NAMALWA (cell line): ENCODE measurements around the gene ERFE.
A peak's percentile ranks its signal among the peaks of the same experiment; 100 is the strongest.
"Not testable (repeated sequence)": the region's sequence is repeated elsewhere in the genome, so short reads cannot be mapped to it uniquely, and the experiment has no call there.

Experiments
- DNase-seq: peaks from one replicate; pipeline ENCODE4 v3.0.0-alpha.2; 2015; ENCODE audit warnings: low spot score

The ERFE gene, protein sequence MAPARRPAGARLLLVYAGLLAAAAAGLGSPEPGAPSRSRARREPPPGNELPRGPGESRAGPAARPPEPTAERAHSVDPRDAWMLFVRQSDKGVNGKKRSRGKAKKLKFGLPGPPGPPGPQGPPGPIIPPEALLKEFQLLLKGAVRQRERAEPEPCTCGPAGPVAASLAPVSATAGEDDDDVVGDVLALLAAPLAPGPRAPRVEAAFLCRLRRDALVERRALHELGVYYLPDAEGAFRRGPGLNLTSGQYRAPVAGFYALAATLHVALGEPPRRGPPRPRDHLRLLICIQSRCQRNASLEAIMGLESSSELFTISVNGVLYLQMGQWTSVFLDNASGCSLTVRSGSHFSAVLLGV

DNA sequence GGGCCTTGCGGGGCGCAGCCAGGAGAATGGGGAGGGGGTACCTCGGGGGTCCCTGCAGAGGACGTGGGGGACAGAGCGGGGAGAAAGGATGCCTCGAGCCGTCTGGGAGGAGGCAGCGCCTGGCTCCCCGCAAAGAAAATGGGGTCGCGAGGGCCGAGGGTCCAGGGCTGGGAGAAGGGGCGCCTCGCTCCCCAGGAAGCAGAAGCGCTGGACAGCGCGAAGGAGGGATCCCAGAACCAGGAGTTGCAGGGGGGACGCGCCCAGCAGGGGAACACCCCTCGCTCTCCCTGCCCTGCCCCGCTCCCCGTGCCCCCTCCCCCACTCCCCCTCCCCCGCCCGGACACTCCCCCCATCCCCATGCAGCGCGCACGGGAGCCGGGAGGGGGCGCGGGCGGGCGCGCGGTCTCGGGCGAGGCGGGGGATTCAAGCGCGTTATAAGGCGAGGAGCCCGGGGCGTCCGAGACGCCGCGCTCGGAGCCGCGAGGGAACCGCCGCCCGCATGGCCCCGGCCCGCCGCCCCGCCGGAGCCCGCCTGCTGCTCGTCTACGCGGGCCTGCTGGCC is at the start of gene ERFE:
ERFE (plus strand) TSS at position 462 of the 562 bp plus-strand sequence; CDS start at position 500, 38 bp downstream.
- DNase-seq = peak; percentile 68

DNA sequence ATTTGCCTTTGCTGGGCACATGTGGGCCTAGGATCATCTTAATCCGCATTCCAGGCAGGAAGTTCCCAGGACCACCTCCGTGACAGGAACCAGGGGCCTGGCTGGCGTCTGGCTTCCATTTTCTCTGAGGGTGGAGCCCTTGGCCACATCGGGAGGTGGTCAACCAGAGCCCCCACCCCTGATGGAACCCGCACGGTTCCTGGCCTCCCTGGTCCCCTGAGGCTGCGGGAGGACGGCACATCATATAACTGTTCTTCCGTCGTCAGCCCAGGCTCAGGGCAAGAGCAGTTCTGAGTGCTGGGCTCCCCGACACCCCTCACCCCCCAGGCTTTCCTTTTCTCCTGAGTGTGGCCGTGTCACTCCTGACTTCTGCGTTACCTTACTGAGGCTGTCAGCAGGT is 45.2 kb upstream of the ERFE start:
- no peak for DNase-seq

DNA sequence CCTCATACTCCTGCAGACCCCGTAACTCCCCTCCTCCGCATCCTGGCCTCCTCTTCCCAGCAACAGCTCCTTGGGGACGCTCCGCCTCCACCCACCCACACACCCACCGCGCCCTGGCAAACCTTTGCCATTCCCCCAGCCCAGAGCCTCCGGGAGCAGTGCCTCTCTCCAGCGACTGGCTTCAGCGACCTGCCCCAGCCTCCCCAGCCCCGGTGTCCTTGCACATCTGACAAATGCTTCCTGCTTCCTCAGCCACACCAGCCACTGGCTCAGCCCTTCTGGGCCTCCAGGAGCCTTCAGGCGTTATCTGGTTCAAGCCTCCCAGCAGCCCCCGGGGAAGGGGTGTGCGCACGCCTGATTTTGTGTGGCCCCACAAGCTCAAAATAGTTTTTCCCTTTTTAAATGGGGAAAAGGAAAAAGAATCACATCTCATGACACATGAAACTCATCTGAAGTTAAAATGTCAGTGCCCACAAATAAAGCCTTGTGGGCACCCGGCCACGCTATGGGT is 44.4 kb upstream of the ERFE start:
- DNase-seq = no peak

DNA sequence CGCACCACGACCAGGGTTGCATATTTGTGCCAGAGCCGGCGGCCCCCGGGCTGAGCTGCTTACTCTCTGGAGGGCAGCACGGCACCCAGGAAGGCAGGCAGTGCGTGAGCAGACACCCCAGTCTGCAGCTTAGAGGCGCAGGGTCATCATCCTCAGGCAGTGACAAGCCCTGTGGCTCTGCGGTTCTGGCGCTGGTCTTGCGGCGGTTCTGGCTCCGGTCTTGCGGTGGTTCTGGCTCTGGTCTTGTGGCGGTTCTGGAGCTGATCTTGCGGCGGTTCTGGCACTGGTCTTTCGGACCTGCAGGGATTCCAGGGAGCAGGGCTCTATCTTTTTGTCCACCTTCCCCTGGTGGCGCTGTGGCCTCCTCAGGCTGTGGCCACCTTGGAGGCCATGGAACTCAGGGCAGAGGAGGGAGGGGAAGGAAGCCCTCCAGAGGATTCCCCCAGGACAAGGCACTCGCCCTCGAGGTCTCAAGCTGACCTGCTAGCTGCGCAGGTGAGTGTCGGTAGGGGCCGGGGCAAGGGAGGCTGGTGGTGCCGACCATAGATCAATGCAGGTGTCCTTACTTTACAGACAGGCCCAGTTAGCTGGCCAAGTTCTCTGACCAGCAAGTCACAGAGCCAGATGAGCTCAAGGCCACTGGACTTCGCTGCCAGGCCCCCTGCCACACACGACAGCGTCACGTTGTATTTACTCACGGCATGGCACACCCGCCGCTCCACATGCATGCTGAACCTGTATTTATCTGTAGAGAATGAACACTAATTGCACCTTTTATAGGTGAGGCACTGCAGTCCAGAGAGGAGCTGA is 43.7 kb upstream of the ERFE start:
- no peak for DNase-seq

DNA sequence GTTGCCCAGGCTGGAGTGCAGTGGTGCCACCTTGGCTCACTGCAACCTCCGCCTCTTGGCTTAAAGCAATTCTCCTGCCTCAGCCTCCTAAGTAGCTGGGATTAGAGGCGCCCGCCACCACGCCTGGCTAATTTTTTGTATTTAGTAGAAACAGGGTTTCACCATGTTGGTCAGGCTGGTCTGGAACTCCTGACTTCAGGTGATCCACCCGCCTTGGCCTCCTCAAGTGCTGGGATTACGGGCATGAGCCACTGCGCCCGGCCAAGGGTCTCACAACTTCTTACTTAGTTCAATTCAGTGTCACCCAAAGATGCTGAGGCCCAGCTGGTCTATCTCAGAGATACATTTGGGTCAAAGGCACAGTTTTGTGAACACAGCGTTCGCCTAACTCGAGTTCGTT is 43.1 kb upstream of the ERFE start:
- not testable (repeated sequence) for DNase-seq

DNA sequence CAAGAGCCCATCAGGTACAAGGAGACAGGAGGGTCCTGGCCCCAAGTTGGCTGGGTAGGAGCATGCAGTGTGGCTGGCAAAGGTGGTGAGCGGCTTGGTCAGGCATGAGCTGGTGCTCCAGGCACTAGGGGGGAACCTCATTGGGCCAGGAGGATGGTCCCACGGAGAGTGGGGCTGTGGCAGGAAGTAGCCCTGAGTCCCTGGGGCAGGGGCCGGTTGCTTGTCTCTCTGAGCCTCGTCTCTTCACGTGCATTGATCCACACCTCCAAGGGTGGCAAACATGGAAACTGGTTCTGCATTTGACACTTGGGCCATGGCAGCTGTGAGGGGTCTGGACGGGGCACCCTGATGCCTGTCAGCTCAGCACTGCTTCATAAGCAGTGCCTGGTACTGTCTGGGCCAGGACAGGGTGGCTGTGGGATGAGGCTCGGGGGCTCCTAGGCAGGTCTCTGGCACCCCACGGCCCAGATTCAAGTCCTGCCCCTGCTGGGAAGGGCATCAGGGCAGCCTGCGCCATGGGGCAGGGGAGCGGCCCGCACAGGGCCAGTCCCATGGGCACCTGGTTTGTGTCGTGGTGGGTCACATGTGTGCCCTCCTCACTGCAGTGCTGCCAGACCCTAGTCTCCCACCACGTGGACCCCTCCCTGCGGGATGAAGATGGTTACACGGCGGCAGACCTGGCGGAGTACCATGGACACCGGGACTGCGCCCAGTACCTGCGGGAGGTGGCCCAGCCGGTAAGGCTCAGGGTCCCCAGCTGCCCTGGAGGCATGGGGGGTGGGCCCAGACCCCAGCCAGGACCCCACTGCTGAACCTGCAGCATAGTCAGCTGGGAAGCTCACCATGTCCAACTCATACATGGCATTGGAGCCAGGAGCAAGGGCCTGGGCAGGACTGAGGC is 42.2 kb upstream of the ERFE start:
- no peak for DNase-seq

DNA sequence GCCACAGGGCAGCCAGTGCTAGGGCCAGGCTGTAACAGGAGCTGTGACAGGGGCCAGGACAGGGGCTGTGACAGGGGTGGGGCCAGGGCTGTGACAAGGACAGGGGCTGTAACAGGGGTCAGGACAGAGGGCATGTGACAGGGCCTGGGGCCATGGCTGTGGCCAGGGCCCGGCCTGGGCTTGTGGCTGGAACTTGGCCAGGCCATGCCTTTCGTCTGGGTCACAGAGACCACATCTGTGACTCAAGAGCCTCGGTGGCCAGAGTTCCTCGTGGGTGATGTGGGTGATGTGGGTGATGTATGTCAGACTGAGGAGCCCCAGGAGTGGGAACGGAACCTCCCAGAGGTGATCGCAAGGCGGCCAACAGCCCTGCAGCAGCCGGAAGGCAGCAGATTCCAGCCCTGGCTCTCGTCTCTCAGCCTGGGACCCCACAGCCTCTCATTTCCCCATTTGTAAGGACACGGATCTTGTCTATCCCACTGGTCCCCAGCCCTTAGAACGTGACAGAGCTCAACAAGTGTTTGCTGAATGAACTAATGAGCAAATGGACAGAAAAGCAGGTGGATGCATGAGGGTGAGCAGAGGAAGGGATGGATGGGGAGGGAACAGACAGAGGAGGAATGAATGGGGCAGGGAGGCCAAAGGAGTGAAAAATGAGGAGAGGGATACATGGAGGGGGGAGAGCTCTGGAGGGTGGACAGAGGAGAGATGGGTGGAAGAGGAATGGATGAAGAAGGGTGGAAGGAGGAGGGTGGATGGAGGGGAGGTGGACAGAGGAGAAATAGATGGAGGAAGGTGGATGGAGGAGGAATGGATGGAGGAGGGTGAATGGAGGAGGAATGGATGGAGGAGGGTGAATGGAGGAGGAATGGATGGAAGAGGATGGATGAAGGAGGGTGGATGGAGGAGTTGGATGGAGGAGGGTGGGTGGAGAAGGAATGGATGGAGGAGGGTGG is 41.3 kb upstream of the ERFE start:
- DNase-seq = no peak

DNA sequence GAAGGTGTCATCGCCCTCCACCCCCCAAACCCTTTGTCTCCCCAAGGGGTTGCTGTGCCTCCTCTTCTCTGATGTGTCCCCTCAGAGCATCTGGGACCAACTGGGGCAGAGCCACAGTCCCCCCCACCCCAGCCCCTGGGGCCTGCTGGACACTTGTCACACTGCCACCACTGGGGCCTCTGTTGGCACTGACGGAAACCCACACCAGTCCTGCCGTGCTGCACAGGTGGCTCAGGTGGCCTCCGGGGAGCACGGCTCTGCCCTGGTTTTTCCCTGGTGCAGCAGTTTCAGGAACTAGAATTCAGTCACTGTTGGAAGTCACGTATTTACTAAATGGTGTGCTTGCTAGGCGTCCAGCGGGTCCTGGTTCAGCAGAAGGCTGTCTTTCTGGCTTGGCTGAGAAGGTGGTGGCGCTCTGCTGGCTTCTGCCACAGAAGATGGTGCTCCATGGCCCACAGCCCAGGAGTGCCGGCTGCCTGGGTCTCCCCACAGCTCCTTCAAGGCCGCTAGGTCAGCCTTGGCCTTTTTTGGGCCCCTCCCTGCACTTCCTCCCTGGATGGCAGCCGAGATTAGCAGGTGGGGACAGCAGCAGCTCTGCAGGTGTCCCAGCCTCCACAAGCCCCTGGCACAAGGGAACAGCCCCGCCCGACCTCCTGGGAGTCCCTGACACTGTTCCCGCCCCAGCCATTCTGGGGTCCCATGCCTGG is 38.9 kb upstream of the ERFE start:
- no peak for DNase-seq

DNA sequence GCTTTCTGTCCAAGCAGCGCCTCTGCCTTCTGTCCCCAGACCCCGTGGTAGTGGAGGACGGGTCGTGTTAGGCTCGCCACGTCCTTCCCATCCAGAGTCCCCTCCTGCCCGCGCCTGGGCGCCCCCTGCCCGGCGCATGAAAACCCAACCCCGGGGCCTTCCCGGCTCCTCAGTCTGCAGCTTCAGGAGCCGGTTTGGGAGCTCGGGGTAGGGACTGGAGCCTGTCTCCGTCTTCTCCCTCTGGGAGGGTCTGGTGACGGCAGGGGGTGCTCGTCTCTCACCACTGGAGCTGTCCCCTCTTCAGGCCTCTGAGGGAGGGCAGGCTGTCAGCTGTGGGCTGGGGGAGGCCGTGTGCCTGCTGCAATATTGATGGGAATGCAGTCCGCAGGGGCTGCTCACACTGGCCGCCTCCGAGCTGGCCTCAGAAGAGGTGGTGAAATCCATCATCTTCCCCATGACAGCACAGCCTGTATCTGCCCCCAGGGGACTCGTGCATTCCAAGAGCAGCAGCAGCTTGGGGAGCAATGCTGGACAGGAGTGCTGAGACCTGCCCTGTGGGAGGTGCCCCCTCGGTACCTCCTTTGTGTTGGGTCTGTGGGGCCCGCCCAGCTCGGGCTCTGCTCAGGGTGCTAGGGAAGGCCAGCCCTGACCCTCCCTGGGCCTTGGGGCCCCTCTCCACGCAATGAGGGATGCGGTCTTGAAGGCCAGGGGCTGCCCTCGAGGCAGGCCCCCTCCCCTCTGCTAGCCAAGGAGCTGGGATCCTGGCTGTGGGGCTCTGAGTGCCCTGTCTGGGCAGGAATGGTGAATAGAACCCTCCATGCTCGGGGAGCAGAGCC is 38.1 kb upstream of the ERFE start:
- DNase-seq = no peak

DNA sequence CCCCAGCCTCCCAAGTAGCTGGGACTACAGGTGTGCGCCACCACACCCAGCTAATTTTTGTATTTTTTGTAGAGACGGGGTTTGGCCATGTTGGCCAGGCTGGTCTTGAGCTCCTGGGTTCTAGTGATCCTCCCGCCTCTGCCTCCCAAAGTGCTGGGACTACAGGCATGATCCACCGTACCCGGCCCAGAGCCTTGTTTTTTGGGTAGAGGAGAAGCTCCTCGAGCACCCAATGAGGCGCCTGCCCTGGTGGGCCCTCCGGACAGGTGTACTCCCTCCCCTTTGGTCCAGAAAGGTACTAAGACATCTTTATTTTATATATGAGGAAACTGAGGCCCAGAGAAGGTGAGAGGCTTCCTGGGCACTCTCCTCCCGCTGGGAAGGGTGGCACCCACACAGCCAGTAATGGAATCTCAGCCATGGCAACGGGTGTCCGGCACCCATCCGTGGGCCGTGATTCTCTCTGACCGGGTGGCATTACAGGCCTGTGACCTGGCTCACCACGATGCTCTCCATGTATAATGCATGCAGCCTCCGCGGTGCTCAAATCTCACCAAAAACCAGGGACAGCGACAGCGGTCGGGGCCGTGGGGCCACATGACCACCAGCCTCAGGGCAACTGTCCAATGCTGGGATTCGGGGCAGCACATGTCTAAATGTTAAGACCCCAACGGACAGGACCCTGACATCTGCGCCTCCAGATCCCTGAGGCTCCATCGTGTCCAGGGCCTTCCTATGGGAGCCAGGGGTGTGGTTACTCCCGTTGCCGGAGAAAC is 37.1 kb upstream of the ERFE start:
- no peak for DNase-seq

DNA sequence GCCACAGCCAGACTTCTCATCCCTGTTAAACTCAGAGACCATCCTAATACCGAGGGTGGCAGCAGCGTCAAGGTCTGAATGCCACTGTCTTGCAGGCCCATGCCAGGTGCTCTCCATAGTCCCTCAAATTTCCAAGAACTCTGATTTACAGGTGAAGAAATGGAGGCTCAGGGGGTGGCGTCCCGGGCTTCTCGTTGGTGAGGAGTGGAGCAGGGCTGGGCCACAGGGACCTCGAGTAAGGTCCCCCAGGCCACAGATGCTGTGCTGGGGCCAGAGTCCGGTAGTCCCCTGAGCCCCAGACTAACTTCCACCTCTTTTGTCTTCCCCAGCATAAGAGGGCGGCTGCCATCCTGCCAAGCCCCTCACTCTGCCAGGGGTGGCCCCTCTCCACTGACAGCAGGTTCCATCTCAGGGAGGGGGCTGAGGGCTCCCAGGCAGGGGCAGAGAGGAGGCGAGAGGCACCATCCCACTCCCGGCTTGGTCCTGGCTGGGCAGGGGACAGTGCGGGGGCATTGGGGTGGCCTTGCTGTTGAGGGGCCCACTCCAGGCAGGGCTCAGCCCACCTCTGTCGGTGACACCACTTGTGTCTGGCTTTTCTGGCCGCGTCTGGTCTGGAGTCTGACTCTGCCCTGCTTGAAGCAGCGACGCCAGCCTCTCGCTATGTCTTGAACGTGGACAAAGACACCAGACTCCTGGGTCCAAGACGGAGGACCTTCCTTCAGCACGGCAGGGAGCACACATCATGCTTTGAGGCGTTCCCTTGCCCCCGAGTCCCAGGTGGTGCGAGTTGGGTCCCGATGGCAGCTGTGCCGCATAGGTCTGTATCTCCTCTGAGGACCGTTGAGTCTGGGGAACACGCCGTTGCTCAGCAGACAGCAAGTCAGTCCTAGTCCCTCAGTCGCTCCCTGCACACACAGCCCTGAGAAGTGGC is 36.2 kb upstream of the ERFE start:
- DNase-seq = no peak

DNA sequence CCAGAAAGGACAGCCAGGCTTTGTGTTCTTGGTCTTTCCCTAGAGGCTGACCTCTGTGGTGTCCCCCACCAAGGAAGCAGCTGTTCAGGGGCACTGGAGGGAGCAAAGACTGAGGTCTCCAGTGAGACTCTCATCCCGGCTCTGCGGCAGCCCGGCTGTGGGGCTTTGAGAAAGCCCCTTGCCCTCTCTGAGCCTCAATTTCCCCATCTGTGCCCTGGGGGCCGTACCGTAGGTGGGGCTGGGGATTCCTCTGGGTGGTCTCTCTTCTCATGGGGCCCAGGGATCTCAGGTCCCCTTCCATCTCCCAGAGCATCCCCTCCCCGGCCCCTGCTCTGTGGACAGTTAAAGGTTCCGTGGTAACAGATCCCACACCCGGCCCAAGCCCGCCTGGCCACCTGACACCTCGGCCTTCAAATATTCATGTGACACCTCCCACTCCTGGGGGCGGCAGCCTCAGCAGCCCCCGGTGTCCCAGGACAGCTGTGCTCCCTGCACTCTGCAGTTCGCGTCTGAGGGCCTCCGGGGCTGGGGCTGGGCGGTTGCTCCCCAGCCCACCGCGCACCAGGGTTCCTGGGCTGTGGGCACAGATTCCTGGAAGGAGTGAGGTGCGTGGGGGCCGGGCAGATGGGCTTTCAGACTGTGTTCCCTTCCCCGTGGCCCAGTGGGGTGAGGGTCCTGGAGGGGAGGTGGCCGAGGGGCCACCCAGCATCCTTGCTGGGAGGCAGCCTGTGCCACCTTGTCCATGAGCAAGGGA is 35.4 kb upstream of the ERFE start:
- no peak for DNase-seq

DNA sequence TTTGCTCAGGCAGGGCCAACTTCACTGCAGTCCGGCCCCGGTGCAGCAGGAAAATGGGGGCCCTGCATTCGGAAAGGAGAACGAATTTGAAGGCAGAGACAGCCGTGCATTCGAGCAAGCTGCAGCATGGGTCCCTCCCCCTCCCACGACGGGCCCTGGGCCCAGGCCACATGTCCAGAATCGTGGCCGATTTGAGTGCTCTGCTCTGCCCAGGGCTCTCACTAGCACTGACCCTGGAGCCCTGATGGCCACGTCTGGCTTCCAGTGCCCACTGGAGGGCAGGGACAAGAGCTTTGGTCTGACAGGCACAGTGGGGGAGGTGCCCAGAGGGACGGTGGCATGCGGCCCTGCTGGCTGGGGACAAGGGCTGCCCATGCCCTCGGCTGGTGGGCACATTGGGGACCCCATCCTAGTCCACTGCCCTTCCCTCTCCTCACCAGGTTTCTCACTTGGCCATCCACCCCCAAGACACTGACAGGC is 34.7 kb upstream of the ERFE start:
- DNase-seq = no peak

DNA sequence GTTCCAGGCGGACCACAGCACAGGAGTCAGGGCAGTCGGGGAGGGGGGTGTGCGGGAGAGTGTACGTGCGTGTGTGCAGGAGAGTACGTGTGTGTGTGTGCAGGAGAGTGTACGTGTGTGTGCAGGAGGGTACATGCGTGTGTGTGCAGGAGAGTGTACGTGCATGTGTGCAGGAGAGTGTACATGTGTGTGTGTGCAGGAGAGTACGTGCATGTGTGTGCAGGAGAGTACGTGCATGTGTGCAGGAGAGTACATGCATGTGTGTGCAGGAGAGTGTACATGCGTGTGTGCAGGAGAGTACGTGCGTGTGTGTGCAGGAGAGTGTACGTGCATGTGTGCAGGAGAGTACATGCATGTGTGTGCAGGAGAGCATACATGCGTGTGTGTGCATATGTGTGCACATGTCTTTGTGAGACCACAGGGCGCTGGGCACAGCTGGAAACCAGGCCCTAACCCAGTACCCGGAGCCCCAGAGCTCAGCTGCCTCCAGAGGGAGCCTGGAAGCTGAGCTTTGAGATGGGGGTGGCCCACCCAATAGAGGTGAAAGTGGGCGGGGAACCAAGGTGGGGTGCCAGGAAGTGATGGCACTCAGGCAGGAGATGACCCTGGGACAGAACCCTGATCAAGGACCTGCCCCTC is 34.2 kb upstream of the ERFE start:
- no peak for DNase-seq

DNA sequence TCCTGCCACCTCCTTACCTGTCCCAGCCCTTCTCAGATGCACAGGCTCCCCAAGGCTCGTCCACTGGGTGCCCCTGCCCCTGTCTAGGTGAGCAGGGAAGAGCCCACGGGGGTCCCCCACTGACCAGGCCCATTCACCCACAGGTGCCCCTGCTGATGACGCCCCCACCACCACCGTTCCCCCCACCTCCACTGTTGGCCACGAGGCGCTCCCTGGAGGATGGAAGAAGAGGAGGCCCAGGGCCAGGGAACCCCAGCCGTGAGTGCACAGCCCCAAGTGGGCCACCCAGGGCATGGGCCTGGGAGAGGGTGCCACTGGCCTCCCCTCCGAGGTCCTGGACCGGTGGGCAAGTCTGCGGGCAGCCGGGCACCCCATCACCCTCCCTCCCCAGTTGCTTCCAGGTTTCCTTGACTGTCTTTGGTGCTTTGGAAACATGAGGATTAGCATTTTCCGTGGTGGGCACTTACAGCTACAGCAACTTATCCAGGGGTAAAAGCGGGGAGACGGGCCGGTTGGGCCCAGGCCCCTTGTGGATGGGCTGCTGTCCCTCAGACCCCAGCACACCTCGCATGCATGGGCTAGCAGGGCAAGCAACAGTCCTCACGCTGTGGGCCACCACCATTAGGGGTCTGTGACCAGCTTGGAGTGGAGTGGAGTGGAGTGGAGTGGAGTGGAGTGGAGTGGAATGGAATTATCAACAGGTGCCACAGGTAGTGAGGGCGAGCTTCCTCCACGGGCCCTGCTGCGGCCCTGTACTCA is 33.5 kb upstream of the ERFE start:
- DNase-seq = no peak
